C4-2B (cell line): ENCODE results near the gene GCFC2.

ENCODE experiments used
- CTCF ChIP-seq: fragments of 450-650 bp; conservative IDR thresholded peaks from 2 replicates; pipeline ENCODE4 v1.5.1; 2017; ENCODE audit warnings: mild to moderate bottlenecking
- ZFX ChIP-seq: fragments of 450-650 bp; IDR thresholded peaks from 2 replicates; pipeline ENCODE4 v1.6.1; 2017

GRCh38 chr2:75705921-75706320, 4.8 kb downstream of the GCFC2 start:
- TF ChIP-seq CTCF = no peak
- no peak for TF ChIP-seq ZFX
